ENCODE data around the gene RAB3D.

RAB3D gene

DNA sequence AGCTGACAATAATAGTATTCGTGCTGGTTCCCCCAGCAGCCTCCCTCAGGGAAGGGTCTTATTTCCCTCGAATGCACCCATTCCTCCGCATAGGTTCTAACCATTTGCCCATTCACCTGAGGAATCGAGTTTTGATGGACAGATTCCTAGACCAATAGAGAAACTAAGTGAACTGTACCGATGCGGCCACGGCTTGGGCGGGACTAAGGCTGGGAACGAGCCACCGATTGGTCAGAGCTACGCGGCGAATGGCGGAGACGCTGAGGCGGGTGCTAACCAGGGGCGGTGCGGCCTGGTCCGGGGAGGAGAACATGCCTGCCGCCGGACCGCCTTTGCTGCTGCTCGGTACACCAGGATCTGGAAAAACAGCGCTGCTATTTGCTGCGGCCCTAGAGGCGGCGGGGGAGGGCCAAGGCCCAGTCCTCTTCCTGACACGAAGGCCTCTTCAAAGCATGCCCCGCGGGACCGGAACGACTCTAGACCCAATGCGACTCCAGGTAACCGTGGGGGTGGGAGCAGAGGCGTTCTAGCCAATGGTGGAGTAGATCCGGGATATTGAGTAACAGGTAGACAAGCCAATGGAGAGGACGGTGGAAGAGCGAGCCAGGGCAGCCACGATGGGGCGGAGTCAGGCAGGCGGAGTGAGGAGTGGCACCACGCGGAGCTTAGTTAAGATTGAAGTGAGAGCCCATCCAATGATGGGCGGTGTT is 35.1 kb upstream of the RAB3D start, which contains the start of gene SWSAP1:
Gene SWSAP1, plus strand, starts transcription at position 234 of the 710 bp plus-strand sequence. Its CDS starts 15 bp downstream, at position 249.
- Mint-ChIP-seq H3K4me3 (no peak within 1 kb of the TSS), H3K36me3 (ENCODE audit: low read depth) (peaks cover 18% of the 10 kb centered on the region), H3K9me3 (no peaks in the 10 kb centered on the region), H3K27me3 (no peaks in the 10 kb centered on the region), H3K4me1 (ENCODE audit: low read depth) (peaks cover 37% of the 10 kb centered on the region), H3K27ac (no peak within 1 kb of the TSS)

DNA sequence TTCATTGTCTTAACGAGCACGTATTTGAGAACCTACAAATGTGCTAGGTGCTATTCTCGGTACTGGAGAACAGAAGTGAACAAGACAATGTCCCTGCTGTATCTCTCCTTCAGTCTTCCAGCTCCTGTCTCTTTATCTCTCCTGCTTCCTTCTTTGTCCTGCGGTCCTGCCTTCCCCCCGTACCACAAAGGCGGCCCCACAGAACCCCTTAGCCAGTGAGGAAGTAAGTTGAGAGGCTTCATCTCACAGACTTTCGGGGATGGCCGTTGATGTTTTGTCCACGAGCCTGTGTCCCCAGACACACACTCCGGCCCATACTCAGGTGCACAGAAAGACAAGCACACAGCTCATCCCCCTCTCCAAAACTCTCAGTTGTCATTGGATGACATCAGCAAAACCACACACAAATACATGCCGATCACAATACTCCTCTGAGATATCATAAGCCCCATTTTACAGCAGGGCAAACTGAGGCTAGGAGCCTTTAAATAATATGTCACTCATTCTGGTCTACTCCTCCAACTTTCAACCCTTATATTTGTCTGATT is 34.5 kb upstream of the RAB3D start:
- H3K27me3 Mint-ChIP-seq: no peaks in the 10 kb centered on the region
- H3K36me3 Mint-ChIP-seq (ENCODE audit: low read depth): peaks cover 23% of the 10 kb centered on the region
- H3K27ac Mint-ChIP-seq: no peak overlapping the region
- H3K4me3 Mint-ChIP-seq: no peak overlapping the region
- no peaks in the 10 kb centered on the region for H3K9me3 Mint-ChIP-seq
- peaks cover 37% of the 10 kb centered on the region for H3K4me1 Mint-ChIP-seq (ENCODE audit: low read depth)

DNA sequence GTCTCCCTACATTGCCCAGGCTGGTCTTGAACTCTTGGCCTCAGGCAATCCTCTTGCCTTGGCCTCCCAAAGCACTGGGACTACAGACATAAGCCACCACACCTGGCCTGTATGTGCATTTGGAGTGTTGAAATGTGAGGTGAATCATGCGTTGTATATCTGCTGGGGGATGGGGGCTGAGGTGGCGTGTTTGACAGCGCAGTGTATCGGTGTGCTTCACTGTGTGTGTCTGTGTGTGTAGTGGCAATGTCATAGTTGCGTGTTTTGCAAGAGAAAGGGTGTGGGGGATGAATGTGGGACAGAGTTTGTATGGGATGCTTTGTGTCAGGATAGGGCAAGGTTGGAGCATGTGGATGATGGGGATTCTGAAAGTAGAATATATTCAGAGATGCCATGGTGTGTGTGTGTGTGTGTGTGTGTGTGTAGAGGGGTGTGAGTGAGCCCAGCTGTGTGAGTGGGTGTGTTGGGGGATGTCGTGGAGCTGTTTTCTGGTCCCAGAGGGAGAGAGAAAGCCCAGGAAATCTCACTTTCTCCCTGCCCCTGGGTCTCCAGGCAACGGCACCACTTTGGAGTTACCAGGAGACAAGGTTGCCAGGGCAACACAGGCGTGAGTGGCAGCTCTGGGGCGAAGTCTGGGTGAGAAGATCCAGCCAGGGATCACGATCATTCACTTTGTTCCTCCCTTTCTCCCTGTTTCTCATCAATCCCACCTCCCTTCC is 33.9 kb upstream of the RAB3D start:
- Mint-ChIP-seq H3K27me3 (no peaks in the 10 kb centered on the region), H3K4me3 (peak overlapping the region; percentile 20), H3K27ac (peak overlapping the region; percentile 10), H3K4me1 (ENCODE audit: low read depth) (peaks cover 32% of the 10 kb centered on the region), H3K36me3 (ENCODE audit: low read depth) (peaks cover 23% of the 10 kb centered on the region), H3K9me3 (no peaks in the 10 kb centered on the region)

DNA sequence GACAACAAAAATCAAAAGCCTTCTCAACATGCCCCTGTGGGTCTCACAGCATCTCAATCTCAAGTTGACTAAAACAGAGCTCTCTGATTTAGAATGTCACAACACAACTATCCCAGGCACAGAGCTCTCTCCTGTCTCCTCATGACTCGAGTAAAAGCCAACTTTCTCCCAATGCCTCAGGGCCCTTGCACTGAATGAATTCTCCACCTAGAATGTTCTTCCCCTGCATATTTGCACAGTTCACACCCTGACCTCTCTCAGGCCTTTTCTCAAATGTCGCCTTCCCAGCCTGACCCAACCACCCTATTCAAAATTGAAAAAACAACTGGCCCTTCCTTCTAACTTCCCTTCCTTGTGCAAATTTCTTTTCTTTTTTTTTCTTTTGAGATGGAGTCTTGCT is 31.3 kb upstream of the RAB3D start:
- Mint-ChIP-seq H3K4me1 (ENCODE audit: low read depth) (peaks cover 8% of the 10 kb centered on the region), H3K9me3 (no peaks in the 10 kb centered on the region), H3K36me3 (ENCODE audit: low read depth) (peaks cover 14% of the 10 kb centered on the region), H3K4me3 (no peak overlapping the region), H3K27ac (no peak overlapping the region), H3K27me3 (no peaks in the 10 kb centered on the region)

DNA sequence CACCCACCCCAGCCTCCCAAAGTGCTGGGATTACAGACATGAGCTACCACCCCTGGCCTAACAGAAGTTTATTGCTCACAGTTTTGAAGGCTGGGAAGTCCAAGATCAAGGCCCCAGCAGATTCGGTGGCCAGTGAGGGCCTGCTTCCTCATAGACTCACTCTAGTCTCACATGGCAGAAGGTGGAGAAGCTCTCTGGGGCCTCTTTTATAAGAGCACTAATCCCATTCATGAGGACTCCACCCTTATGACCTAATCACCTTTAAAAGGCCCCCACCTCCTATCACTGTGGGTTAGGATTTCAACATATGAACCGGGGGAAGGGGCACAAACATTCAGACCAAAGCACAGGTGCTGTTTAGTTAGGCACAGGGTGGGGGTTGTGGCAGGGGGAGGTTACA is 28.1 kb upstream of the RAB3D start:
- Mint-ChIP-seq H3K36me3 (ENCODE audit: low read depth) (peaks cover 17% of the 10 kb centered on the region), H3K27ac (no peak overlapping the region), H3K4me3 (no peak overlapping the region), H3K27me3 (no peaks in the 10 kb centered on the region), H3K9me3 (no peaks in the 10 kb centered on the region), H3K4me1 (ENCODE audit: low read depth) (no peaks in the 10 kb centered on the region)

DNA sequence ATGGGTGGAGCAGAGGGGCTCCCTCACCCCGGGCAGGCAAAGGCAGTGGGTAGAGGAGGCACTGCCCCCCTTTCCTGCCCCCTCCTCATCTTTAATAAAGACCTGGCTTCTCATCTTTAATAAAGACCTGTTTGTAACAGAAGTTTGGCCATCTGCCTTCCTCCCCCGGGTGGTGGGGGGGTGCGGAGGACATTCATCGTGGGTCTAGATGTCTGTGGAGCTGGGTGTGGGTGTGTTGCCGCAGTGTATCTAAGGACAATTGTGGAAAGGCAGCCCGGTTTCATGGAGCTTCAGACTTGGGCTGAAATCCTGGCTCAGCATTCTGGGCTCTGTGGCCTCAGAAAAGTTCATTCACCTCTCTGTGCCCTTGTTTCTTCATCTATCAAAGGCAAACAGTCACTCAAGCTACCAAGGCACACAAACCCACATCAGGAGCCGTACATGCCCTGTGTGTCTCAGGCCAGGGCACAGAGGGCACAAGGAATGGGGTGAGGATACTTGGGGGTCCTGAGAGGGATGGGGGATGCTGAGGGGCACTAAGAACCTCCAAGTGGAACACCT is 26.2 kb upstream of the RAB3D start:
- H3K4me3 Mint-ChIP-seq: no peak overlapping the region
- no peak overlapping the region for H3K27ac Mint-ChIP-seq
- H3K27me3 Mint-ChIP-seq: no peaks in the 10 kb centered on the region
- H3K9me3 Mint-ChIP-seq: no peaks in the 10 kb centered on the region
- no peaks in the 10 kb centered on the region for H3K4me1 Mint-ChIP-seq (ENCODE audit: low read depth)
- H3K36me3 Mint-ChIP-seq (ENCODE audit: low read depth): peaks cover 13% of the 10 kb centered on the region

DNA sequence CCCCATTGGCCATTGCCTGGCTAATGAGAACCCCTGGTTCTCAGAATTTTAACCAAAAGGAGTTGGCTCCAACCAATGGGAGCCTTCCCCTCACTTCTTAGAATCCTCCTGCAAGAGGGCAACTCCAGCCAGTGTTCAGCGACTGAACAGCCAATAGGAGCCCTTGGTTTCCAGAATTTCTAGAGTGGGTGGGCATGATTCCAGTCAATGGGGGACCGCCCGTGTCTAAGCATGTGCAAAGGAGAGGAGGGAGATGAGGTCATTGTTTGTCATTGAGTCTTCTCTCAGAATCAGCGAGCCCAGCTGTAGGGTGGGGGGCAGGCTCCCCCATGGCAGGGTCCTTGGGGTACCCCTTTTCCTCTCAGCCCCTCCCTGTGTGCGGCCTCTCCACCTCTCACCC is 25.5 kb upstream of the RAB3D start:
- H3K4me3 Mint-ChIP-seq: no peak overlapping the region
- H3K4me1 Mint-ChIP-seq (ENCODE audit: low read depth): no peaks in the 10 kb centered on the region
- peaks cover 12% of the 10 kb centered on the region for H3K36me3 Mint-ChIP-seq (ENCODE audit: low read depth)
- H3K27me3 Mint-ChIP-seq: no peaks in the 10 kb centered on the region
- H3K27ac Mint-ChIP-seq: no peak overlapping the region
- no peaks in the 10 kb centered on the region for H3K9me3 Mint-ChIP-seq

DNA sequence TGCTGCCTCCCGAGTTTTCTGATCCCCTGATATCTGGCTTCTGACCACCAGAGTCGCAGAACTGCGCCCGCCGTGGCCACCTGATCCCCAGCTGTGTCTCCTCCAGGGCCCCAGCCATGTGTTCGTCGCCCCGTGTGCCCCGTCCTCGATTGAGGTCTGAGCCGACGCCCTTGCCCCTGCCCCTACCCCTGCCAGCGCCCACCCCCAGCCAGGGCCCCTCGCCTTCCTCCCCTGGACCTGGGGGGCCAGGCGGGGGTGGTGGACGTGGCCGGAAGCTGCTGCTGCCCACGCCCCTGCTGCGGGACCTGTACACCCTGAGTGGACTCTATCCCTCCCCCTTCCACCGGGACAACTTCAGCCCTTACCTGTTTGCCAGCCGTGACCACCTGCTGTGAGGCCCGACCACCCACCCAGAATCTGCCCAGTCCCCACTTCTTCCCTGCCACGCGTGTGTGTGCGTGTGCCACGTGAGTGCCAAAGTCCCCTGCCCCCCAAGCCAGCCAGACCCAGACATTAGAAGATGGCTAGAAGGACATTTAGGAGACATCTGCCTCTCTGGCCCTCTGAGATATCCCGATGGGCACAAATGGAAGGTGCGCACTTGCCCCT is 24.9 kb upstream of the RAB3D start:
- Mint-ChIP-seq H3K27me3 (no peaks in the 10 kb centered on the region), H3K4me3 (no peak overlapping the region), H3K9me3 (no peaks in the 10 kb centered on the region), H3K27ac (no peak overlapping the region), H3K36me3 (ENCODE audit: low read depth) (peaks cover 8% of the 10 kb centered on the region), H3K4me1 (ENCODE audit: low read depth) (no peaks in the 10 kb centered on the region)

DNA sequence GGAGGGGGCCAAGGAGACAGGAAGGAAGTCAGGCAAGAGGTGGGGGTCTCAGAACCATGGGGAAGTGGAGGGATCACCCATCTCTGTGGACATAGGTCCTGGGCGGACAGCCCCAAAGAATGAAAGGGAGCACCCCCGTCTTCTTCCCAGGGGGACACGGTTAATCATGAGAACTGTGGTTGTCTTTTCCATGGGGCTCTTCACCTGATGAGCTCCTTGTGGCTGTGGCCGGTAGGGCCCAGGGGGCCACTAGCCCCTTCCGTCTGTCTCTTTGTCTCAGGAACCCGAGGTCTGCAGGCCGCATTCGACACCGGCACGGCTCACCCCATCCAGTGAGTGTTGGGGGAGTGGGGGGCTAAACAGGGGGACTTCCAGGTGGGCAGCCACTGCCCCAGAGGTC is 24.4 kb upstream of the RAB3D start:
- H3K27ac Mint-ChIP-seq: no peak overlapping the region
- H3K4me1 Mint-ChIP-seq (ENCODE audit: low read depth): no peaks in the 10 kb centered on the region
- H3K27me3 Mint-ChIP-seq: no peaks in the 10 kb centered on the region
- H3K36me3 Mint-ChIP-seq (ENCODE audit: low read depth): peaks cover 4% of the 10 kb centered on the region
- no peaks in the 10 kb centered on the region for H3K9me3 Mint-ChIP-seq
- H3K4me3 Mint-ChIP-seq: no peak overlapping the region

DNA sequence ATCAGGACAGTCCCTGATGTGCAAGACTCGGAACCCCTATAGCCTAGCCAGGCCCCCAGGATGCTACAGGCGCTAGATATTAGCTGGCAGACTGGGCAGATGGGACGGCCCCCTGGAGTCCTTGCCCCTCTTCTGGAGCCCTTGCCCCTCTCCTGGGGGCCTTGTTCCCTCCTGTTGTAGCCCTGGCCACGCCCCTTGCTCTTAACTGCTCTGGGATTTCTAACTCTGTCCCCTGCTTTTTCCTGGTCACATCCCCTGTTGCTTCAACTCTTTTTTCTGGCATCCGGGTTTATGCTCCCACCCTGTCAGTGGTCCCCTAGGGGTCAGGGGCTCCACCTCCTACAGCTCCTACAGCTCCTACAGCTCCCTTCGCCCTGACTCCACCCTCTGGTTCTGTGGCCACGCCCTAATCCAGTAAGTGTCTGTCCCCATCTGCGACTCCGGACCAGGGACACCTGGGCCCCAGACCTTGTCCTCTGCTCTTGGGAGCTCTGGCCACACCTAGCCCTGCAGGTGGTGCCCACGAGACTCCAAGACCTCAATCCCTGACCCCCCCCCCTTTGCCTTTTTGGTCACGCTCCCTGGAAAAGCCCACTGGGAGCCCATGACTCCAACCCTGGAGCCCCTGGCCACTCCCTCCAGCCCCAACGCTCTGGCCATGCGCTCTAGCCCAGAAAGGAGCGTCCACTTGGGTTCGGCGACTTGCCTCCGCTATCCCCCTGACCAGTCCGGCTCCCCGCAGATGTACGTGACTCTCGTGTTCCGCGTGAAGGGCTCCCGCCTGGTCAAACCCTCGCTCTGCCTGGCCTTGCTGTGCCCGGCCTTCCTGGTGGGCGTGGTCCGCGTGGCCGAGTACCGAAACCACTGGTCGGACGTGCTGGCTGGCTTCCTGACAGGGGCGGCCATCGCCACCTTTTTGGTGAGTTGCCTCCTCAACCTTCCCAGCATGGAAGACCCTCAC is 22.6 kb upstream of the RAB3D start:
- peaks cover 4% of the 10 kb centered on the region for H3K36me3 Mint-ChIP-seq (ENCODE audit: low read depth)
- no peaks in the 10 kb centered on the region for H3K4me1 Mint-ChIP-seq (ENCODE audit: low read depth)
- no peaks in the 10 kb centered on the region for H3K9me3 Mint-ChIP-seq
- H3K27me3 Mint-ChIP-seq: no peaks in the 10 kb centered on the region
- no peak overlapping the region for H3K27ac Mint-ChIP-seq
- H3K4me3 Mint-ChIP-seq: no peak overlapping the region

DNA sequence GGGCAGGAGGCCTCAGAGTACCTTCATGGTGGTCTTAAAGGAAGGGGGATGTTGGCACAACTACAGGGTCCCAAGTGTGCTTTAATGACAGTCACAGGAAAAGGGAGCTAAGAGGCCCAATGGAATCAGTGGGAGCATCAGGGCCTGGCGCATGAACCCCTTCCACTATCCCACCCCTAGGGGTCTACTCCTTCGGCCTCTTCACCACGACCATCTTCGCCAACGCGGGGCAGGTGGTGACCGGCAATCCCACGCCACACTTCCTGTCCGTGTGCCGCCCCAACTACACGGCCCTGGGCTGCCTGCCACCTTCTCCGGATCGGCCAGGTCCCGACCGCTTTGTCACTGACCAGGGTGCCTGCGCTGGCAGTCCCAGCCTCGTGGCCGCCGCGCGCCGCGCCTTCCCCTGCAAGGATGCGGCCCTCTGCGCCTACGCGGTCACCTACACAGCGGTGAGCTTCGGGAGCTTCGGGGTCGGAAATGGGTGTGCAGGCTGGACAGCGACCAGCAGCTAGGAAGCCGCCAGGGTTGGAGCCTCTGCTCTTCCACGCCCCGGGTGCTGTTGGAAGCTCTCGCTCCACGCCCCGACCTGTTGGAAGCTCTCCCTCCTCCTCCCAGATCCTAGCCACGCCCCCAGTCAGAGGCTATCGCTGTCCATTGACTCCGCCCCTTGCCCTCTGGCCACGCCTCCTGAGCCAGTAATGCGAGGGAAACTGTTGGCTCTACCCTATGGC is 21.7 kb upstream of the RAB3D start:
- peaks cover 4% of the 10 kb centered on the region for H3K36me3 Mint-ChIP-seq (ENCODE audit: low read depth)
- peaks cover 4% of the 10 kb centered on the region for H3K27me3 Mint-ChIP-seq
- no peak overlapping the region for H3K27ac Mint-ChIP-seq
- H3K4me1 Mint-ChIP-seq (ENCODE audit: low read depth): peaks cover 1% of the 10 kb centered on the region
- H3K4me3 Mint-ChIP-seq: no peak overlapping the region
- H3K9me3 Mint-ChIP-seq: no peaks in the 10 kb centered on the region

DNA sequence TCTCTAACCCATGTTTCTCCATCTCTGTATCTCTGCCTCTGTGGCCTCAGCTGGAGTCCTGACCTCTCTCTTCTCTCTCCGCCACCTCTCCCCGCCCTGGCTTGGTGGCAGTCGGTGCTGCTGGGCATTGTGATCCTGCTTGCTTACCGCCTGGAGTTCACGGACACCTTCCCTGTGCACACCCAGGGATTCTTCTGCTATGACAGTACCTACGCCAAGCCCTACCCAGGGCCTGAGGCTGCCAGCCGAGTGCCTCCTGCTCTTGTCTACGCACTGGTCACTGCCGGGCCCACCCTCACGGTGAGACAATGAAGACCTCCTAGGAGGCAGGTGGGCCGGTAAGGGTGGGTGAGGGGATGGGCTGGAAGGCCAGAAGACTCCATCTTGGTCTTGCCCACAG is 20.0 kb upstream of the RAB3D start:
- Mint-ChIP-seq H3K36me3 (ENCODE audit: low read depth) (no peaks in the 10 kb centered on the region), H3K27ac (no peak overlapping the region), H3K27me3 (peaks cover 10% of the 10 kb centered on the region), H3K4me3 (no peak overlapping the region), H3K9me3 (no peaks in the 10 kb centered on the region), H3K4me1 (ENCODE audit: low read depth) (peaks cover 9% of the 10 kb centered on the region)

DNA sequence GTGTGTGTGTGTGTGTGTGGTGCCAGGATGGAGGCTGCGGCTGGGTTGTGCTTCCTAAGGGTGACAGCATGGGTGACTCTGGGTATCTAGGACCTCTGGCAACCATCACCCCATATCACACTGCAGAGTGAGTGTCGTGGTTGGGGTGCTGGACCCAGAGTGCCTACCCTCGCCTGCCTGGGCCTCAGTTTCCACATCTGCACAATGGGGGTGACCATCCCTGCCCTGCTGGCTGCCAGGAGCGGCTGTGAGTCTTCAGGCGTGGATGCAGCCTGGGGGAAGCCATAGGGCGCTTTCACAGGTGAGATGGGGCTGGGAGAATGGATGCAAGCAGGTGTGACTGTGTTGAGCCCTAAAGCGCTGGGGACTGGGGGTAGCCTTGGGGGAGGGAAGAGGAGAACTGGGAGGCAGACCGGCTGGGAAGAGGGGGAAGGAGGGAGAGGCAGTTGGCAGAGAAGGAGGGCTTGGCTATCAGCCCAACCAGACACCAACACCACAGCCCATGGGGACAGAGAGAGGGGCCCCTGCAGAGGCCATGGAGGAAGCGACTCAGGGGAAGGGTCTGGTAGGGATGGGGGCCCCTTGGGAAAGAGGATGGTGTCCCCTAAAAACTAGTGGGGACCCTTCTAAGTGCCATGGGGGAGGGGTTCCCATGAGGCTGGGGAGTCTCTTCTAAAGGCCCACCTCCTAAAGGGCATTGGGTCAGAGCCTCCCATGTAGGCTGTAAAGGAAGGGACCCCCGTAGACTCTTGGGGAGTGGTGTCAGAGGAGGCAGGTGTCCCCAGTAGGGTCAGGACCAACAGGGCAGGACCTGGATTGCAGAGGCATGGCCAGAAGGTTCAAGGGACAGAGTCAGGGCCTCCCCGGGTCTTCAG is 17.5 kb upstream of the RAB3D start:
- H3K27me3 Mint-ChIP-seq: peaks cover 10% of the 10 kb centered on the region
- H3K9me3 Mint-ChIP-seq: no peaks in the 10 kb centered on the region
- no peaks in the 10 kb centered on the region for H3K36me3 Mint-ChIP-seq (ENCODE audit: low read depth)
- peaks cover 9% of the 10 kb centered on the region for H3K4me1 Mint-ChIP-seq (ENCODE audit: low read depth)
- H3K4me3 Mint-ChIP-seq: no peak overlapping the region
- H3K27ac Mint-ChIP-seq: no peak overlapping the region
